BLaER1 treated with 17β-estradiol and CSF1 and Interleukin-3, amounts not matched to agents 10 nM and 100 nM (cell line): ENCODE measurements around the gene ACOT7.

Experiments used
- H3K27ac ChIP-seq, 11 experiments: shearing (Covaris generic); formaldehyde crosslinking; 2 replicates each; pipeline ENCODE4 v1.8.1; 2022
- H3K27me3 ChIP-seq, 11 experiments: shearing (Covaris generic); formaldehyde crosslinking; 2 replicates each; pipeline ENCODE4 v1.8.1; 2022
- H3K36me3 ChIP-seq, 11 experiments: shearing (Covaris generic); formaldehyde crosslinking; 2 replicates each; pipeline ENCODE4 v1.8.1; 2022
- H3K4me1 ChIP-seq, 10 experiments: shearing (Covaris generic); formaldehyde crosslinking; 2 replicates each; pipeline ENCODE4 v1.8.1; 2022
- H3K4me2 ChIP-seq, 11 experiments: shearing (Covaris generic); formaldehyde crosslinking; 2 replicates each; pipeline ENCODE4 v1.8.1; 2022
- H3K4me3 ChIP-seq, 10 experiments: shearing (Covaris generic); formaldehyde crosslinking; 2 replicates each; pipeline ENCODE4 v1.8.1; 2022
- H3K9ac ChIP-seq, 11 experiments: shearing (Covaris generic); formaldehyde crosslinking; 2 replicates each; pipeline ENCODE4 v1.8.1; 2022
- H3K9me3 ChIP-seq, 11 experiments: shearing (Covaris generic); formaldehyde crosslinking; replicated peaks in 1 of 11; 2 replicates each; pipeline ENCODE4 v1.8.1; 2022
- H4K20me1 ChIP-seq, 11 experiments: shearing (Covaris generic); formaldehyde crosslinking; 2 replicates each; pipeline ENCODE4 v1.8.1; 2022
- Cebpa-rat ChIP-seq, 11 experiments: shearing (Covaris generic); IDR thresholded peaks; 2 replicates each; pipeline ENCODE4 v1.8.1; 2022

ACOT7 gene

DNA sequence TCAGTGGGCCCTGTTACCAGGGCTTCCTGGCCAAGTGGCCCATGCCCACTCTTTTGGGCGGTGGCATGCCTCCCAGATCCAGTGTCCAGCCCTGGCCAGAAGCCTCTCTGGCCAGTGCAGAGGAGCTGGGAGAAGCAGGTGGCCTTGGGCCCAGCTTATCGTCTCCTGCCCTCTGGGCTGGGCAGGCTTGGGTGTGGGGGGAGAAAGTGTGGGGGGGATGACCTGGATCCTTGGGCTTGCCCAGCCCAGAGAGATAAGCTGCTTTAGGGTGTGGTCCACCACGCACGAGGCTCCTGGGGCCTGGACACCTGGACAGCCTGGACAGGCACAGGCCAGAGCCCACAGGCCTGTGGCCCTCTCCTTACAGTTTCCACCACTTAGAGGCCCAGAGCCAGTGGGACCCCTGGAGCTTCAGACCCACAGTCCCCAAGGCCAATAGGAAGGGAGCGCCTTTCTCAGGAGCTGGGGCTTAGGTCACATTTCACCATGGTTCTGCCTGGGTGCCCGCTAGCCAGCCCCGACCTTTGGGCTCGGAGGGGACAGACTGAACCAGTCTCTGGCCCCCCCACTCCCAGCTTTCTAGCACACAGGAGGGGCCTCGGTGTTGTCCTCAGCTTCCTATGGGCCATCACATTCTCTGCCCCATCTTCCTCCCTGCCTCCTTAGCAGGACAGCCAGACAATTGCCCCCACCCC is 32.9 kb upstream of the ACOT7 start:
- Histone ChIP-seq H3K4me2 (peak overlapping the region in 9 of 11 experiments; percentile 17 to 95 (median 90); a peak in 18 of 22 replicates), H3K4me1 (peaks cover 37 to 59% (median 55%) of the 10 kb centered on the region in 10 experiments)

DNA sequence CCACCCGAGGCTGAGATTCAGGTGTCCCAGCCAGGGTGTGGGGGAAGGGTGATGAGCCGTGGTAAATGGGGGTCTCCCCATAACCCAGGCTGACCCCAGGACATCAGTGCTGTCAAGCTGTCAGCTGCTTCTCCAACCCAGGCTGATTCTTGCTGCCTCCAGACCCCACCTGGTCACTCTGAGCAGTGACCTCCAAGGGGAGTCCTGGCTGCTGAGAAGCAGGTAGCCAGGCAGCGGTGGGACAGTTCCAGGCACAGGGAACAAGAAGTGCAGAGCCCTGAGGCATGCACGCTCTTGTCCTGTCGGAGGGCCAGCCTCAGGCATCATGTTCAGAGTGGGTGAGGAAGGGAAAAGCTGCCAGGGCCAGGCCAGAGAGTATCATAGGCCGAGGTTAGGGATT is 32.1 kb upstream of the ACOT7 start:
- Histone ChIP-seq H3K4me1 (peaks cover 40 to 66% (median 62%) of the 10 kb centered on the region in 10 experiments), H4K20me1 (peaks cover 0 to 88% (median 47%) of the 10 kb centered on the region in 11 experiments; a peak in 17 of 22 replicates), H3K36me3 (no peaks in the 10 kb centered on the region), H3K4me2 (peak overlapping the region in 10 of 11 experiments; percentile 84 to 95 (median 90); a peak in 17 of 22 replicates), H3K4me3 (peak overlapping the region in 3 of 10 experiments; percentile 47 to 52 (median 50); a peak in 3 of 20 replicates), H3K27me3 (peaks cover 56 to 86% (median 74%) of the 10 kb centered on the region in 11 experiments), H3K27ac (no peak overlapping the region), H3K9me3 (no peaks in the 10 kb centered on the region), H3K9ac (peak overlapping the region in 2 of 11 experiments; percentile 24 to 50; a peak in 1 of 22 replicates)
- TF ChIP-seq Cebpa-rat (IDR thresholded peaks at IDR 0.05) = no peak

More for the DNA sequence above, 32.9 kb upstream of the ACOT7 start:
- Histone ChIP-seq H3K36me3 (no peaks in the 10 kb centered on the region), H4K20me1 (peaks cover 0 to 85% (median 39%) of the 10 kb centered on the region in 11 experiments; a peak in 17 of 22 replicates), H3K9ac (peak overlapping the region in 1 of 11 experiments; percentile 18; a peak in 1 of 22 replicates), H3K9me3 (no peaks in the 10 kb centered on the region), H3K27me3 (peaks cover 49 to 81% (median 66%) of the 10 kb centered on the region in 11 experiments), H3K27ac (no peak overlapping the region), H3K4me3 (no peak overlapping the region)
- TF ChIP-seq Cebpa-rat (IDR thresholded peaks at IDR 0.05) = no peak

DNA sequence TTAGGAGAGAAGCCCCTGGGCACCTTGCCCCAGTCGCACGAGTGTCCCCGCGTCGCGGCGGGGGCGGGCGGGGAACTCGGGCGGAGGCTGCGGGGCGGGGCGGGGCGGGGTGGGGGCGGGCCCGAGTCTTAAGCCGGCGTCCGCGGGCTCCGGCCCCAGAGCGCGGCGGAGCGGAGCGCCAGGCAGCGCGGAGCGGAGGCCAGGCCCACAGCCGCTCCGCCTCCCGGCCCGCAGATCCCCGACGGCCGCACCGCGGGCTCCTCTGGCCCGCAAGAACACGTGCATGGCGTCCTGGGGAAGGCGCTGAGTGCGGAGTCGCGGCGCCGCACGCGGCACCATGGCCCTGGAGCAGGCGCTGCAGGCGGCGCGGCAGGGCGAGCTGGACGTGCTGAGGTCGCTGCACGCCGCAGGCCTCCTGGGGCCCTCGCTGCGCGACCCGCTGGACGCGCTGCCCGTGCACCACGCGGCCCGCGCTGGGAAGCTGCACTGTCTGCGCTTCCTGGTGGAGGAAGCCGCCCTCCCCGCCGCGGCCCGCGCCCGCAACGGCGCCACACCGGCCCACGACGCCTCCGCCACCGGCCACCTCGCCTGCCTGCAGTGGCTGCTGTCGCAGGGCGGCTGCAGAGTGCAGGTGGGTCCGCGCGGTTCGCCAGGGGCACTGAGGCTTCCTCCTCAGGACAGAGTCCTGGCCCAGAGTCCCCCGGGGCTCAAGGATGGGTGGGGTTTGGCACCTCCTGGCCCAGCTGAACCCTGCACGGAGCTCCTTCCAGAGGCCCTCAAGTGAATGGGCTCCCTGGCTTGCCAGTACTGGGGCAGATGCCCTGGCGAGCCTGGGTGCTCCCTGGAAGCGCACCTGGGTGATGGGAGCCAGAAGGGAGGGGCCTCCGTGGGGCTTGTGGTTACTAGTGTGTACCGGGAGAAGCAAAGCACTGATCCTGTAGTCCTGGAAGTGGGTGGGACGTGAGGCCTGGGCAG is 31.3 kb upstream of the ACOT7 start, which contains the start of gene ESPN:
Gene ESPN (plus strand): TSS at position 158 of the 975 bp plus-strand sequence. CDS start 180 bp downstream, at position 338.
- Histone ChIP-seq H3K4me3 (peak within 1 kb of the TSS; percentile 40 to 65 (median 50)), H3K4me1 (peaks cover 43 to 74% (median 70%) of the 10 kb centered on the region in 10 experiments)

GRCh38 chr1:6424000-6424565 is 30.5 kb upstream of the ACOT7 start:
- Histone ChIP-seq H3K36me3 (no peaks in the 10 kb centered on the region), H3K4me2 (peak overlapping the region; percentile 84 to 95 (median 90)), H3K4me3 (peak overlapping the region; percentile 17 to 57 (median 40); a peak in 17 of 20 replicates), H3K27ac (no peak overlapping the region), H3K27me3 (peaks cover 72 to 95% (median 86%) of the 10 kb centered on the region in 11 experiments), H3K4me1 (peaks cover 46 to 81% (median 75%) of the 10 kb centered on the region in 10 experiments), H4K20me1 (peaks cover 0 to 89% (median 53%) of the 10 kb centered on the region in 11 experiments; a peak in 17 of 22 replicates), H3K9me3 (no peaks in the 10 kb centered on the region), H3K9ac (peak overlapping the region in 2 of 11 experiments; percentile 40 to 55; a peak in 3 of 22 replicates)
- TF ChIP-seq Cebpa-rat (IDR thresholded peaks at IDR 0.05) = no peak

More for the DNA sequence above, 31.3 kb upstream of the ACOT7 start, which contains the start of gene ESPN:
- no peaks in the 10 kb centered on the region for H3K9me3 ChIP-seq
- H3K27me3 ChIP-seq = peaks cover 64 to 87% (median 78%) of the 10 kb centered on the region in 11 experiments
- H3K27ac ChIP-seq = no peak within 1 kb of the TSS
- peaks cover 0 to 89% (median 49%) of the 10 kb centered on the region in 11 experiments; a peak in 17 of 22 replicates for H4K20me1 ChIP-seq
- peak within 1 kb of the TSS in 8 of 11 experiments; percentile 1 to 55 (median 22); a peak in 9 of 22 replicates for H3K9ac ChIP-seq
- H3K4me2 ChIP-seq = peak within 1 kb of the TSS; percentile 84 to 95 (median 90)
- no peak for TF ChIP-seq Cebpa-rat (IDR thresholded peaks at IDR 0.05)
- no peaks in the 10 kb centered on the region for H3K36me3 ChIP-seq

GRCh38 chr1:6423321-6423999 is 29.9 kb upstream of the ACOT7 start:
- Histone ChIP-seq H3K9ac (peak overlapping the region in 2 of 11 experiments; percentile 40 to 55; a peak in 3 of 22 replicates), H4K20me1 (peaks cover 0 to 94% (median 59%) of the 10 kb centered on the region in 11 experiments; a peak in 17 of 22 replicates), H3K9me3 (no peaks in the 10 kb centered on the region), H3K4me3 (peak overlapping the region in 9 of 10 experiments; percentile 29 to 57 (median 41); a peak in 17 of 20 replicates), H3K36me3 (no peaks in the 10 kb centered on the region), H3K4me2 (peak overlapping the region; percentile 84 to 95 (median 90)), H3K27me3 (peaks cover 78 to 100% (median 91%) of the 10 kb centered on the region in 11 experiments), H3K27ac (no peak overlapping the region), H3K4me1 (peaks cover 52 to 87% (median 81%) of the 10 kb centered on the region in 10 experiments)
- TF ChIP-seq Cebpa-rat (IDR thresholded peaks at IDR 0.05) = no peak

- Histone ChIP-seq H3K4me1 (peaks cover 52 to 77% (median 71%) of the 10 kb centered on the region in 10 experiments), H3K4me3 (no peak overlapping the region), H3K9ac (no peak overlapping the region), H3K9me3 (no peaks in the 10 kb centered on the region), H3K36me3 (no peaks in the 10 kb centered on the region), H3K27me3 (peaks cover 98 to 100% (median 100%) of the 10 kb centered on the region in 11 experiments), H3K4me2 (peak overlapping the region in 8 of 11 experiments; percentile 93 to 100 (median 98); a peak in 14 of 22 replicates), H3K27ac (no peak overlapping the region), H4K20me1 (peaks cover 0 to 82% (median 50%) of the 10 kb centered on the region in 11 experiments; a peak in 17 of 22 replicates)
- no peak for TF ChIP-seq Cebpa-rat (IDR thresholded peaks at IDR 0.05)
Measured at GRCh38 chr1:6421266-6421665, 27.7 kb upstream of the ACOT7 start.

DNA sequence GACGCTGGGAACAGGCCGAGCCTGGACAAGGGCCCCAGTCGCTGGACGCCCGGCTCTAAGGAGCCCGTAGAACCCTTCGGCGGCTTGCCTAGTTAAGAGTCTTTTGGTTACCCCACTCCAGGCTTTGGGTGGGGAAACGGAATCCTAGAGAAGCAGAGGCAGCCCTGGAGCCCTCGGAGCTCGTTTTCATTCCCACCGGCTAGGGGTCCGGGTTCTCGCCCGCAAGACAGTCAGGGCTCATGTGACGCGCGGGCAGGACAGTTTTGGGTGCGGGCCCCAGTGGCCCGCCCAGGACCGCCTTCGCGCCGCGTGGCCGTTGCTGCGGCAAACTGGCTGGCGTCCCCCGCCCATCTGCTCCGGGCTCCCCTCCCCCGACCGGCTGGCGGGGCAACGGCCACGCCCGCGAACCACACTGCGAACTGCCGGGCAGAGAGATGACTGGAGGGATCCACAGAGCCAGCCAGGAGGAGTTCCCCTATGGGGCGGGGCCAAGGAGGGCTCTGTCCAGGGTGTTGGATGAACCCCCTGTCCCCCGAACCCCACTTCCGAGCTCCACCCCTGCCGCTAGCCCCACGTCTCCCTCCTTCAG is 27.0 kb upstream of the ACOT7 start:
- peaks cover 91 to 100% (median 96%) of the 10 kb centered on the region in 11 experiments for H3K27me3 ChIP-seq
- peak overlapping the region; percentile 51 to 70 (median 58) for H3K4me3 ChIP-seq
- H4K20me1 ChIP-seq = peaks cover 0 to 75% (median 45%) of the 10 kb centered on the region in 11 experiments; a peak in 17 of 22 replicates
- TF ChIP-seq Cebpa-rat (IDR thresholded peaks at IDR 0.05) = no peak
- H3K36me3 ChIP-seq = no peaks in the 10 kb centered on the region
- no peaks in the 10 kb centered on the region for H3K9me3 ChIP-seq
- H3K27ac ChIP-seq = peak overlapping the region in 1 of 11 experiments; percentile 15; a peak in 2 of 22 replicates
- peak overlapping the region; percentile 82 to 100 (median 98) for H3K4me2 ChIP-seq
- H3K4me1 ChIP-seq = peaks cover 52 to 70% (median 65%) of the 10 kb centered on the region in 10 experiments
- H3K9ac ChIP-seq = peak overlapping the region in 8 of 11 experiments; percentile 0 to 63 (median 55); a peak in 11 of 22 replicates
